UCSD-AML1 (cell line): ENCODE results near the gene IFIT2.
"Not testable (repeated sequence)": the region's sequence is repeated elsewhere in the genome, so short reads cannot be mapped to it uniquely, and the experiment has no call there.

Source experiments
- DNase-seq: peaks from one replicate; lab custom pipeline; 2025; ENCODE audit not compliant: unreplicated experiment; lab: John Stamatoyannopoulos, UW

IFIT2 gene

GRCh38 chr10:89279421-89279869 is 22.4 kb upstream of the IFIT2 start:
- DNase-seq = no peak

DNA sequence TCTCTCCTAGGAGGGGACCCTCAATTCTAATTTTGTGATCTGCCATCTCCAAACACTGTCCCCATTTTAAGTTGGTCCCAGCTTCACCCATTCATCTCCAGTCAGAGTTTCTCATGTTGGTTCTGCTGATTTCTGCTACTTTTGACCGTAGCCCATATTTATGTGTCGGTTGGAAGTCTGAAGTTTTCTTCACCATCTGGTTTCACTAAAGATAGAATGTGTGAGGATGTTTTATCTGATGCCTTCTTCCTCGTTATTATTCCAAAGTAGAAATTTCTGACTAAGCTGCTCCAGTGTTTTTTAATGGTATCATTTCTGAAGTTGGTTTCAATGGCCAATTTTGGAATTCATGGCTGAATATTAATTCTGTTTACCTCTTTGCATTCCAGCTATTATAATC is 21.3 kb upstream of the IFIT2 start:
- no peak for DNase-seq

DNA sequence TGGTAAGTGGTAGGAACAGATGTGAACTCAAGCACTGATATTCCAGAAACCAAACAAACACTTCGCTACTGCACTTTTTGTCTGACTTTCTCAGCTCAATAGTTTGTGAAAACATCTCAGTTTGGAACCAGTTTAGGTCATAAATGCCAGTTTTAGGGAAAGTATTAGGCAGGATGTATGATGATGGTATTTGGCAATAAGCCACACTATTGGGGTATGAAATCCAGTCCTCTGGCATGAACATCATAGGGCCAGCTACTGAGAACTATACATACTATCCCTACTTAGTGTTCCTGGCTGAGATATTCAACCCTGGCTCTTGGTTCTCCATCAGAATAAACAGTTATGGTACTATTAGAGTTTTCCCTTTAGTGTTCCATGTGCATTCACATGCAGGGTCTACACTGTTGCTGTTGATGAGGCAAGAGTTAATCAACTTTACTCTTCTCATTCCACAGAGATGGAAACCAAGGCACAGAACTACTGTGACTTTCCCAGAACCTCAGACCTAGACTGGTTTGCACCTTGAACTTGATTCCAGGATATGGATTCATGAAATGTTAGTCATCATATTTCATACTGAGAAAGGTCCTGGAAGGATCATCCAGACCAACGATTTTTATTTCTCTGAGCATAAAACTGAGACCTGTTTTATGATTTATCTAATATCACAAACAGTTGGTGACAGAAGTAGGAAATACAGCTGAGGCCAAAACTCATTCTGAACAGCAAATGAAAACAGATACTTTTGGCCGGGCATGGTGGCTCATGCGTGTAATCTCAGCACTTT is 20.0 kb upstream of the IFIT2 start:
- no peak for DNase-seq

GRCh38 chr10:89283025-89283935 is 18.6 kb upstream of the IFIT2 start:
- DNase-seq = no peak

GRCh38 chr10:89283936-89284475 is 17.8 kb upstream of the IFIT2 start:
- no peak for DNase-seq

GRCh38 chr10:89284711-89285110 is 17.1 kb upstream of the IFIT2 start:
- not testable (repeated sequence) for DNase-seq

GRCh38 chr10:89285303-89285702 is 16.5 kb upstream of the IFIT2 start:
- not testable (repeated sequence) for DNase-seq

- DNase-seq = no peak
Observed at GRCh38 chr10:89294721-89295239, 7.1 kb upstream of the IFIT2 start.

DNA sequence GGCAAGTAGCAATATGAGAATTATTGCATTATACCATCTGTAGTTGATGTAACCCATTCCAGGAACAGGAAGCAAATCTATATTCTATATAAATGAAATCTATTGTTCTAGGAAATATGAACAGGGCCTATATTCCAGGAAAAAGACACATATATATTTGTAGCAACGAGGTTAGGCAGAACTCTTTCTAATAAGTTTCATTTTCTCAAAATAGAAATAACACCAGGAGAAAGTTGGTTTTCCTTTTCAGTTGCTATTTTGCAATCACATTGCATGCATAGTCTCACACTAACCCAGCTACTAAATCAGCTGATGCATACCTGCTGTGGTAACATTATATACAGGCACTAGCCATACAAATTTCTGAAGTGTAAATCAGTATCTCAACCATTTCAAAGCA is 6.2 kb upstream of the IFIT2 start:
- no peak for DNase-seq

DNA sequence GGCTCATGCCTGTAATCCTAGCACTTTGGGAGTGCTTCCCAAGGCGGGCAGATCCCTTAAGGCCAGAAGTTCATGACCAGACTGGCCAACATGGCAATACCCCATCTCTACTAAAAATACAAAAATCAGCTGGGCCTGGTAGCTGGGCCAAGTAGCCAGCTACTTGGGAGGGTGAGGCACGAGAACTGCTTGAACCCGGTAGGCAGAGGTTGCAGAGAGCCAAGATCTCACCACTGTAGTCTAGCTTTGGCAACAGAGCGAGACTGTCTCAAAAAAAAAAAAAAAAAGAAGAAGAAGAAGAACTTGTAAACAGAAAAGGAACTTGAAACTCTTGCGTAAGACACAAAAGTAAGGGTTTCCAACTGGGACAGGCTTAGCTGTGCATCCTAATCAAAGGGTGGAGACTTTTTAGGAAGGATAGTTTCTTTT is 5.6 kb upstream of the IFIT2 start:
- peak; percentile 16 for DNase-seq

DNA sequence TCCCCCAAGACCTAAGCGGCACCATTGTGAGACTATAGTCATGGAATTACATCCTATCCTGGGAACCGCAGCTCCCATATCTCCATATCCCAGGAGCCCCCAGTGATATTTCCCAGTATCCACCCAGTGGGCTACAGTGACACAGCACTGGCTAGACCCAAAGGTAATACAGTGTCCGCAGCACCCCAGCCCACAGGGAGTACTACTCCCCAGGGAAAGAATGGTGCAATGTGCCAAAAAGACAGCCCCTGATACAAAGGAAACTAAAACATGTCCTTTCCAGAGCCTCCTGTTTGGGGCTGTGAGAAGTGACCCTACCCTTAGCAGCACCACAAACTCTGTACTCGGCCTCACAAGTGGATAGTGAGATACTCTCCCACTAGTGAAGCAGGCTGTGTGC is 4.5 kb upstream of the IFIT2 start:
- DNase-seq = no peak

GRCh38 chr10:89297791-89298190 is 4.1 kb upstream of the IFIT2 start:
- no peak for DNase-seq

DNA sequence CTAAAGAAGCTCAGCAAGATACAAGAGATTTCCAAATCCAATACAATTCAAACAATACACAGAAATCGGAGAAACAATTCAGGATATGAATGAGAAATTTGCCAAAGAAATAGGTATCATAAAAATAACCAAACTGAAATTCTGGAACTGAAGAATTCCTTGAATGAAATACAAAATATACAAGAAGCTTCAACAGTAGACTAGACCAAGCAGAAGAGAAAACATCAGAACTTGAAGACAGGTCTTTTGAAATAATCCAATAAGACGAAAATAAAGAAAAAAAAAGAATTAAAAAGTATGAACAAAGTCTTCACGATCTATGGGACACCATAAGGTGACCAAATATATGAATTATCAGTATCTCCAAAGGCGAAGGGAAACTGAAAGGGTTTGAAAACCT is 2.8 kb upstream of the IFIT2 start:
- no peak for DNase-seq

DNA sequence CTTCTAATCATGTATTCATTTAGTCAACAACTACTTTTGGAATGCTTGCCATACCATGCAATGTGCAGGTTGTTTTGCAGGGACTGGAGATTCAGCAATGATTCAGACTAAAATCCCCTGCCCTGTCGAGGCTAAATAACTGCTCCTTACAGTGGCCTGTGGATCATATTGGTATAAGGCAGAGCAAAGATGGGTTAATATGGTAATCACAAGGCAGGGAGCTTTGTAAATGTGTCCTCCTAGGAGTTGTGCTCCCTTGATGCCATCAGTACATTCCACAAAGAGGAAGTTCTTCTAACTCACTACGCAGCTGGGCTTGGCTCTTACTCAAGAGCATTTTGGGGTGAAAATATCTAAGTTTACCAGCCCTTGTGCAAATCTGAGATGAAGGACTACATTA is 614 bp upstream of the IFIT2 start:
- DNase-seq = no peak

- DNase-seq = no peak
Observed at GRCh38 chr10:89302625-89303024, 779 bp downstream of the IFIT2 start.

- no peak for DNase-seq
Observed at GRCh38 chr10:89303161-89303560, 1.3 kb downstream of the IFIT2 start.

DNA sequence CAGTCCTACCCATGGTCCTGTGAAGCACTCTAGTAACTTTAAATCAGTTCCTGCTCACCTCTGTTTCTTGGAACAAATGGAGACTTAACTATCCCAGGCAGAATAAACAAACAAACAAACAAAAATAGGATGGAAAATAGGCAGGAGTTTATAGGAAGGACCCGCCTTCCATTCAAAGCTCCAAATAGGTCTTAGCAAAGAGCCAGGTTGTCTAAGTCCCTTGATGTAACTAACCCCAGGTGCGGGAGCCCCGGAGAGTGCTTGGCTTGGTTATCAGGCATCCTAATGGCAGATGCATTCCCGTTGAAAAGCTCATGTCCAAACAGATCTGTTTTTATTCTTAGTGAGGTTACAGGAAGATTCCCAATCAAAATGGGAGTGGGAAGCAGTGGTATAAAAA is 2.2 kb downstream of the IFIT2 start:
- DNase-seq = no peak

DNA sequence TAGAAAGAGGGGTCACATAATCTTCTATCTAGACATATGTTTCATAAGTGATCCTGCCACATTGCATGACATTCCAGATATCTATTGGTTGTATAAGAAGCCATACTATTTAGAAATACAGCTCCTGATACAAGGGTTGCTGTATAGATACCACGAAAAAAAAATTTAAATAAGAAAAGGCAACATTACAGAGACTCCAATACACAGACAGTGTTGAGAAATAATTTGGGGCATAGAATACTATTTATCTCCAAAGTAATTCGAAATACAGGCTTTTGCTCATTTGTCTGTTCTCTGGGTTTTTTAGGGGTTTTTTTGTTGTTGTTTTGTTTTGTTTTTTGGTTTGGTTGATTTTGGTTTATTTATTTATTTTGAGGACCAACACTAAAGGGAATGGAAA is 2.6 kb downstream of the IFIT2 start:
- DNase-seq = no peak

DNA sequence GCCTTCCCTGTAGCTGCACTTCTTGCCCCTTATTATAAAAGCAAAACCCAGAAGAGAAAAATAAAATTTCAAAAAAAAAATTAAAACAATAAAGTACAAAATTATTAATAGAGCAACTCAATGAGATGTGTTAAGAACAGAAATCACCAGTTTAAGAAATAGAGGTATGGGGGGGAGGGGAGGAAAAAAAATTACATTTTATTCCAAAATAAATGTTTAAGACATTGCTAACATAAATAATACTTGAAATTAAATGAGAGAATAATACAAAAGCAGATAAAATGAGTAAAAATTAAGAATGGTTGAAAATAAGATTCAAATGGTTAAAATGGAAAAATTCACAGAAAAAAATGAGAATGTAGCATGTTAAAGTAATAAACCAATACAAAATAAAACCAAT is 3.1 kb downstream of the IFIT2 start:
- no peak for DNase-seq

GRCh38 chr10:89305766-89306433 is 4.1 kb downstream of the IFIT2 start:
- no peak for DNase-seq
